ENCODE measurements around the gene KLHL10. TPM values are rescaled to one million over a fixed set of nuclear protein-coding genes. Genes with fewer than 3 reads are reported as not detected.
A peak's percentile ranks its signal among the peaks of the same experiment; 100 is the strongest.

The KLHL10 gene
- total and polyA plus RNA-seq, 10 donors, result 0.03 to 2.1 (median 0.20) TPM; not detected in 5

DNA sequence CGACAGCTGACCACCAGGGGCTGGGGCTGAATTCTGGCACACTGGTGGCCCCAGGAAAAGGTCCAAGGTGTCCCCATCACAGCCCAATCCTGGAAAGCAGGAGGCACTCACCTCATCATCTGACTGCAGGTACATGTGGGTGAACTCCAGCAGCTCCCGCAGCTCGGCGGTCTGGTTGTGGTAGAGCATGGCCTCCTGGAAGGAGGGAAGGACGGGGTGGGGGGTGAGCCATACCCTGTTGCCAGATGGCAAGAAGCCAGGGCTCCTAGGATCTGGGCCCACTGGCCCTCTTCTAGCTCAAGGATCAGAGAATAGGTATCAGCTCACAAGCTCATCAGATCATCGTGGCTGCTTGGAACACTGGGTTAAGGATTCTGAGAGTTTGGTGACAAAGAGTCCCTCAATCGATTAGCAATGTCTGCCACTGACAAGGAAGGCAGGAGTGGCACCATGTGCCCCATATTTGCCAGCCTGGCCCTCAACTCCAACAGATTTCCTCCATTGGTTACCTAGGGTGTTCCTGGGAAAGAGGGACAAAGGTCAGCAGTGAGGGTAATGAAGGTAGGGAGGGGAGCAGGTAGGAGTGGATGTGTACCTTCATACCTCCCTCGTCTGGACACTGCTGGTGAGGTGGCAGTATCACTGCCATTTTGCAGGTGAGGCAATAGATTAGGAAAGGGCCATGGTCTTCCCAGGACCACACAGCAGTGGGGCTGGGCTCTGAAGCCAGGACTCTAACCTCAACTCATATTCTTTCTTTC, 30.8 kb upstream of the KLHL10 start:
- 88 to 92% (median 91%) methylated on average over 5 to 8 of the region's 8 CpGs for WGBS, 5 donors
- H3K4me3 ChIP-seq, result no peak overlapping the region
- H3K9me3 ChIP-seq, result no peaks in the 10 kb centered on the region
- peaks cover 8 to 40% (median 23%) of the 10 kb centered on the region in 6 donors for H3K4me1 ChIP-seq
- peaks cover 0 to 17% (median 0%) of the 10 kb centered on the region in 7 donors for H3K27me3 ChIP-seq (replicated peaks in 1 of 7)
- intact Hi-C loops (cut with DNase I; ENCODE audit: low total_unique reads), result no loop called here
- no peak for DNase-seq
- TF ChIP-seq POLR2A (IDR thresholded peaks at IDR 0.05) (no peak), POLR2AphosphoS5 (IDR thresholded peaks at IDR 0.05) (no peak), CTCF (IDR thresholded peaks at IDR 0.05 in 8 of 11, conservative IDR thresholded peaks at IDR 0.05 in 3 of 11) (no peak)
- no peak overlapping the region for H3K27ac ChIP-seq
- no peaks in the 10 kb centered on the region for H3K36me3 ChIP-seq

DNA sequence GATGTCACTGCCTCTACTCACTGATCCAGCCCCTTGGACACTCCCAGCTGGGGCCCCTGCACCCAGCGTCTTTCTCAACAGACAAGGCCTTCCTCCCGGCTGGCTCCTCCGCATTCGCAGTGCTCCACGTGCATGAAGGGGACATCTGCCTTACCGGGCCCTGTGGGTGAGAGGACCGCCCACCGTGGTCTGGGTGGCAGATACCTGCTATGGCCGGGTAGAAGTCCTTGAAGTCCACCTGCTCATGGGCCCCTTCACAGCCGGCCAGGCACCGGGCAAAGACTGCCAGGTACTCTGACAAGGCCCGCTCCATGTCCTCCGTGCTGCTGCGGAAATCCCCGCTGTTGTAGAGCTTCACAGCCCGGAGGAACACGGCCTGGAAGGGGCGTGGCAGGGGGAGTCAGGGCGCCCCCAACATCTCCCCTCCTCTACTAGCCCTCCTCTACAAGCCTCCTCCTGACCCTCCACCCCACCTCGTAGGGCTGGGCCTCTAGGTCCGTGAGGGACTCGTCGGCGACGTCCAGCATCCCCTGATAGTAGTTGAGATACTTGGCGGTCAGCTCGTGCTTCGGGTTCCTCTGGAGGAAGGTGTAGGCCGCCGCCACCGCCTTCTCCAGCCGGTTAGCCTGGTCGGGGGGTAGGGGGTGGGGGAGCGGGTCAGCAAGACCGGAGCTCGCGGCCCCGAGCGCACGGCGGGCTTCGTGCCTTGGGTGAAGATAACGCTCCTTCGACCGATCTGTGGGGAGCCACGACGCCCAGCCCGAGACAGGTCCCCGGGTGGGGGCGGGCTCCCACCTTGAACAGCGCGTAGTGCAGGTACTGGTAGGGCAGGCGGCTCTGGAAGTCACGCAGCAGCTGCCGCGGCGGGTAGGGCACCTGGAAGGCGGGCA, 26.7 kb upstream of the KLHL10 start:
- peaks cover 12 to 43% (median 29%) of the 10 kb centered on the region in 6 donors for H3K4me1 ChIP-seq
- peaks cover 0 to 31% (median 0%) of the 10 kb centered on the region in 7 donors for H3K27me3 ChIP-seq (replicated peaks in 1 of 7)
- H3K4me3 ChIP-seq, result peak overlapping the region; percentile 64 to 89 (median 74)
- H3K9me3 ChIP-seq, result no peaks in the 10 kb centered on the region
- no peak for DNase-seq
- no peaks in the 10 kb centered on the region for H3K36me3 ChIP-seq
- intact Hi-C loops (cut with DNase I; ENCODE audit: low total_unique reads), result no loop called here
- H3K27ac ChIP-seq, result peak overlapping the region in 6 of 8 donors; percentile 40 to 85 (median 68)
- TF ChIP-seq POLR2AphosphoS5 (IDR thresholded peaks at IDR 0.05) (no peak), CTCF (IDR thresholded peaks at IDR 0.05 in 8 of 11, conservative IDR thresholded peaks at IDR 0.05 in 3 of 11) (no peak), POLR2A (IDR thresholded peaks at IDR 0.05) (no peak)
- WGBS, 5 donors, result 34 to 37% (median 36%) methylated on average over 27 to 58 of the region's 58 CpGs

GRCh38 chr17:41811549-41812380, 25.9 kb upstream of the KLHL10 start, which contains the start of gene P3H4:
Gene P3H4 (minus strand): TSS chr17:41811949. CDS start chr17:41811915, 34 bp downstream.
- DNase-seq, result peak; percentile 93
- Histone ChIP-seq H3K27ac (peak within 1 kb of the TSS in 7 of 8 donors; percentile 40 to 85 (median 69)), H3K9me3 (no peaks in the 10 kb centered on the region), H3K36me3 (no peaks in the 10 kb centered on the region), H3K4me1 (peaks cover 12 to 43% (median 29%) of the 10 kb centered on the region in 6 donors), H3K27me3 (replicated peaks in 1 of 7) (peaks cover 0 to 31% (median 0%) of the 10 kb centered on the region in 7 donors), H3K4me3 (peak within 1 kb of the TSS; percentile 64 to 89 (median 74))
- 0 to 1% (median 1%) methylated on average over 31 to 96 of the region's 96 CpGs for WGBS, 5 donors
- TF ChIP-seq POLR2AphosphoS5 (IDR thresholded peaks at IDR 0.05), result peak; percentile 25 to 66 (median 64)
- no peak for TF ChIP-seq POLR2A (IDR thresholded peaks at IDR 0.05)
- TF ChIP-seq CTCF (IDR thresholded peaks at IDR 0.05 in 8 of 11, conservative IDR thresholded peaks at IDR 0.05 in 3 of 11), result peak in 9 of 11 experiments; percentile 43 to 83 (median 74)
- intact Hi-C loops (cut with DNase I; ENCODE audit: low total_unique reads), result no loop called here
